Neuronal stem cell (in vitro differentiated cells): Measurements from ENCODE around the gene DDX18.

ENCODE experiments used
- DNase-seq: peaks from one replicate; pipeline ENCODE4 v3.0.0-alpha.2; 2013; ENCODE audit warnings: low spot score
- H2AFZ ChIP-seq: one replicate; pipeline ENCODE4 v1.6.1; 2013; ENCODE audit warnings: mild to moderate bottlenecking, low read length, inconsistent platforms
- H2AK5ac ChIP-seq: 2 replicates; pipeline ENCODE4 v1.6.1; 2013; ENCODE audit warnings: low read depth, mild to moderate bottlenecking, inconsistent platforms, low read length, moderate library complexity, mixed read lengths
- H2BK120ac ChIP-seq: 2 replicates; pipeline ENCODE4 v1.6.1; 2013; ENCODE audit warnings: low read depth, mild to moderate bottlenecking, inconsistent platforms, low read length, moderate library complexity, mixed read lengths
- H2BK12ac ChIP-seq: one replicate; pipeline ENCODE4 v1.6.1; 2013; ENCODE audit warnings: low read length, inconsistent platforms
- H2BK15ac ChIP-seq: 2 replicates; pipeline ENCODE4 v1.6.1; 2013; ENCODE audit warnings: mild to moderate bottlenecking, low read length, inconsistent platforms, mixed read lengths
- H2BK5ac ChIP-seq: one replicate; pipeline ENCODE4 v1.6.1; 2013; ENCODE audit warnings: inconsistent platforms, mild to moderate bottlenecking, low read length, moderate library complexity
- H3K14ac ChIP-seq: one replicate; pipeline ENCODE4 v1.6.1; 2013; ENCODE audit warnings: low read length, inconsistent platforms
- H3K18ac ChIP-seq: 2 replicates; pipeline ENCODE4 v1.6.1; 2013; ENCODE audit warnings: low read length, inconsistent platforms
- H3K23ac ChIP-seq: 2 replicates; pipeline ENCODE4 v1.6.1; 2013; ENCODE audit warnings: low read depth, mild to moderate bottlenecking, mixed read lengths, low read length, inconsistent platforms; ENCODE audit not compliant: poor library complexity
- H3K27ac ChIP-seq: replicated peaks from 3 replicates; pipeline ENCODE4 v1.5.1; 2013; ENCODE audit warnings: low read length, inconsistent platforms
- H3K27me3 ChIP-seq, 3 experiments: 2 replicates each; pipeline ENCODE4 v1.6.1; 2013; ENCODE audit warnings: low read length in 3 of 3, mild to moderate bottlenecking in 2 of 3, inconsistent platforms in 1 of 3, low read depth in 1 of 3, mixed read lengths in 1 of 3, moderate library complexity in 1 of 3; ENCODE audit not compliant: control insufficient read depth in 3 of 3, insufficient read depth in 3 of 3
- H3K36me3 ChIP-seq, 2 donors: replicated peaks in 1 of 2; 2 replicates each; pipeline ENCODE4 v1.6.1; 2013; ENCODE audit warnings: low read length in 2 of 2; ENCODE audit not compliant: control insufficient read depth in 2 of 2, insufficient read depth in 2 of 2
- H3K4ac ChIP-seq: 2 replicates; pipeline ENCODE4 v1.6.1; 2013; ENCODE audit warnings: inconsistent platforms, mild to moderate bottlenecking, low read length, moderate library complexity
- H3K4me1 ChIP-seq, 2 donors: 1 replicate in 1 of 2; 2 replicates in 1 of 2; pipeline ENCODE4 v1.6.1; 2013; ENCODE audit warnings: low read length in 2 of 2, low read depth in 1 of 2; ENCODE audit not compliant: control insufficient read depth in 2 of 2, insufficient read depth in 1 of 2
- H3K4me2 ChIP-seq: one replicate; pipeline ENCODE4 v1.6.1; 2013; ENCODE audit warnings: mild to moderate bottlenecking, low read length, inconsistent platforms; ENCODE audit not compliant: insufficient read depth, poor library complexity, severe bottlenecking
- H3K4me3 ChIP-seq, 2 donors: 2 replicates each; pipeline ENCODE4 v1.5.1; 2013; ENCODE audit warnings: low read length in 2 of 2, mild to moderate bottlenecking in 2 of 2, inconsistent platforms in 1 of 2, moderate library complexity in 1 of 2
- H3K79me1 ChIP-seq: one replicate; pipeline ENCODE4 v1.6.1; 2013; ENCODE audit warnings: low read depth, mild to moderate bottlenecking, inconsistent platforms, low read length, moderate library complexity
- H3K9ac ChIP-seq: one replicate; pipeline ENCODE4 v1.6.1; 2013; ENCODE audit warnings: mild to moderate bottlenecking, low read depth, low read length, inconsistent platforms; ENCODE audit not compliant: poor library complexity
- H3K9me3 ChIP-seq, 2 donors: replicated peaks in 1 of 2; 2 replicates each; pipeline versions ENCODE3 to v1.6.1; 2013; ENCODE audit warnings: low read length in 2 of 2, mild to moderate bottlenecking in 2 of 2, inconsistent platforms in 1 of 2, low read depth in 1 of 2, mixed read lengths in 1 of 2, moderate library complexity in 1 of 2; ENCODE audit not compliant: control insufficient read depth in 2 of 2, insufficient read depth in 1 of 2
- H4K8ac ChIP-seq: one replicate; pipeline ENCODE4 v1.6.1; 2013; ENCODE audit warnings: low read depth, mild to moderate bottlenecking, inconsistent platforms, low read length, moderate library complexity
- H4K91ac ChIP-seq: one replicate; pipeline ENCODE4 v1.6.1; 2013; ENCODE audit warnings: low read length, low read depth, mild to moderate bottlenecking, inconsistent platforms; ENCODE audit not compliant: poor library complexity
- WGBS, 2 donors: extraction: QIAGEN DNeasy Blood & Tissue Kit; methylation state at CpG; one replicate each; pipeline ENCODE4 v1.1.7; 2013; ENCODE audit warnings: missing lambda C conversion rate in 2 of 2, mixed read lengths in 1 of 2; ENCODE audit not compliant: insufficient read length in 2 of 2, insufficient replicate concordance in 1 of 2; ENCODE audit errors: extremely low coverage in 2 of 2; 5-methylcytosine and 5-hydroxymethylcytosine counted together

DDX18 gene

DNA sequence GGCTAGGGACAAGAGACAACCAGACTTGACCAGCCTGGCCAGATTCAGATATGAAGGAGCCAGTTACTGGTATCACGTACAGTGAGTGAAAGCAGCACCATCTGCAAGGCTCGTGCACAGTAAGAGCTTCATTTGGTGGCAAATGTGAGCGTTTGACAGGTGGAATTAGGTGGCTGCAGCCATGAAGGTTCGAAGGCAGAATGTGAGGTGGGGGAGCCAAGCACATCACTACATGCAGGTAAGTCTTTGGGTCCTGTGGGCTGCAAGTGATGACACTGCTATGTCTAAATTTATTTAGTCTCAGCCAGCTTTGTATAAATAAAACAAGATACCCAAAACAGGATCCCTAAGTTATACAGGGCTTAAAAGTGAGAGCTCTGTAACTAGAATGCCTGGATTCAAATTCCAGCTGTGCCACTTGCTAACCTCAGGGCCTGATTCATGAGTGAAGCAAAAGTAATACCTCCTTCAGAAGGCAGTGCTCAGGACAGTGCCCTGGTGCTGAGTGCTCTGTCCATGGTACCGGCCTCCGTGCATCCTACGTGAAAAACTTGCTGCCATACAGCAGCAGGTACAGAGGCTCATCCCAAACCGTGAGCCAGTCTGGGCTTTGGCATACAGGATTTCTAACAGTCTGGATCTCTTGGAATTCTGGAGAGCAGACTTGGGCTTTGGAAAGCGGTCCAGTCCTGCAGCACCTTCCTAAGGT is 18.6 kb downstream of the DDX18 start:
- Histone ChIP-seq H4K8ac (no peak overlapping the region), H3K4ac (no peak overlapping the region), H3K9me3 (no peaks in the 10 kb centered on the region), H3K79me1 (peaks cover 2% of the 10 kb centered on the region), H3K18ac (no peak overlapping the region), H3K27ac (no peak overlapping the region), H3K23ac (no peak overlapping the region), H4K91ac (no peak overlapping the region), H2BK120ac (no peak overlapping the region), H3K27me3 (peaks cover 0 to 4% (median 0%) of the 10 kb centered on the region in 3 experiments), H3K36me3 (peaks cover 13 to 62% of the 10 kb centered on the region in 2 donors), H3K4me2 (no peak overlapping the region), H3K4me1 (peaks cover 0 to 2% of the 10 kb centered on the region in 2 donors), H3K14ac (no peak overlapping the region), H2BK5ac (no peak overlapping the region), H2AK5ac (no peak overlapping the region), H2AFZ (no peak overlapping the region), H2BK12ac (no peak overlapping the region), H3K9ac (no peak overlapping the region), H3K4me3 (no peak overlapping the region), H2BK15ac (no peak overlapping the region)
- WGBS, 2 donors, result no CpG with 5 or more reads among the region's 9 CpGs
- no peak for DNase-seq

DNA sequence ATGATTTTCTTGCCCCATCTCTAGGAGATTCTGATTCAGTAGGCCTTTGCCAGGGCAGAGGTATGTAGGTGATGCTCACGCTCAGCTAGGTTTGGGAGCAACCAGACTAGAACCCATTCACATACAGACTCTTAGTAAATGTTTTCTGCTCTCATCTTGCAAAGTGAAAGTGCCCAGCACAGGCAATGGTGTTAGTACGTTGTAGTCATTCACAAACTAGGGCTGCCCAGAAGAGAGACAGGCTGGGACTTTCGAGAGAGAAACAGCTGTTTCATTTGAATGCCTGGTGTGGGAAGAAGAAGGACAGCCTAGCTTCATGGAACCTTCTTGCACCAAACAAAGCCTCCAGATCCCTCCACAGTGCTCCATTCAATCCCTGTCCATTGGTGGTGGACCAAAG is 19.4 kb downstream of the DDX18 start:
- DNase-seq, result no peak
- Histone ChIP-seq H3K23ac (no peak overlapping the region), H3K18ac (no peak overlapping the region), H2BK5ac (no peak overlapping the region), H3K36me3 (peaks cover 8 to 53% of the 10 kb centered on the region in 2 donors), H2AFZ (no peak overlapping the region), H3K14ac (no peak overlapping the region), H3K27ac (no peak overlapping the region), H2BK120ac (no peak overlapping the region), H3K4me2 (no peak overlapping the region), H2BK12ac (no peak overlapping the region), H3K4me1 (peaks cover 0 to 2% of the 10 kb centered on the region in 2 donors), H4K91ac (no peak overlapping the region), H3K27me3 (peaks cover 0 to 4% (median 0%) of the 10 kb centered on the region in 3 experiments), H2BK15ac (no peak overlapping the region), H3K9ac (no peak overlapping the region), H2AK5ac (no peak overlapping the region), H3K4me3 (no peak overlapping the region), H3K4ac (no peak overlapping the region), H3K79me1 (peaks cover 2% of the 10 kb centered on the region), H4K8ac (no peak overlapping the region), H3K9me3 (no peaks in the 10 kb centered on the region)
- no CpG with 5 or more reads among the region's 3 CpGs for WGBS, 2 donors

DNA sequence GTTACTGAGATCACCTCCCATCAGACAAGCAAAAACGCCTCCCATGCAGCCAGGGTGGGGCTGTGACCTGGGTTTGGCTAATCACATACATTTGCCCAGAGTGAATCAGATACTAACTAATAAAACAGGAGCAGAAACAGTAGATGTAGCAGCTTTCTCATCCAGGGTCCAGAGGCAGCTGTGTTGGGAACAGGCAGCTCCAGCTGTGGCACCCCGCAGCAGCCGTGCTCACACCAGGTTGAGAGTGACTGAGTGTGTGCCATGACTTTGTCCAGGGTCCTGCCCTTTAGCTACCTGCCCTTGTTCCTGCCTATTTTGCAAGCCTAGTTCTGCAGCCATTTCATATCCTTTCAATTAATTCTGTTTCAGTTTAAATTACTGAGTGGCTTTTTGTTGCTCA is 20.5 kb downstream of the DDX18 start:
- H3K4me2 ChIP-seq, result no peak overlapping the region
- H3K18ac ChIP-seq, result no peak overlapping the region
- no peak for DNase-seq
- H3K9ac ChIP-seq, result no peak overlapping the region
- peaks cover 0 to 4% (median 0%) of the 10 kb centered on the region in 3 experiments for H3K27me3 ChIP-seq
- H2AK5ac ChIP-seq, result no peak overlapping the region
- WGBS, 2 donors, result no CpG with 5 or more reads among the region's 3 CpGs
- H2BK12ac ChIP-seq, result no peak overlapping the region
- no peak overlapping the region for H4K91ac ChIP-seq
- H3K23ac ChIP-seq, result no peak overlapping the region
- H2BK120ac ChIP-seq, result no peak overlapping the region
- peaks cover 3 to 42% of the 10 kb centered on the region in 2 donors for H3K36me3 ChIP-seq
- H3K9me3 ChIP-seq, result no peaks in the 10 kb centered on the region
- peaks cover 0 to 2% of the 10 kb centered on the region in 2 donors for H3K4me1 ChIP-seq
- H3K79me1 ChIP-seq, result peaks cover 2% of the 10 kb centered on the region
- no peak overlapping the region for H4K8ac ChIP-seq
- H3K4ac ChIP-seq, result no peak overlapping the region
- no peak overlapping the region for H2BK5ac ChIP-seq
- H3K27ac ChIP-seq, result no peak overlapping the region
- no peak overlapping the region for H3K14ac ChIP-seq
- H3K4me3 ChIP-seq, result no peak overlapping the region
- H2AFZ ChIP-seq, result no peak overlapping the region
- no peak overlapping the region for H2BK15ac ChIP-seq

DNA sequence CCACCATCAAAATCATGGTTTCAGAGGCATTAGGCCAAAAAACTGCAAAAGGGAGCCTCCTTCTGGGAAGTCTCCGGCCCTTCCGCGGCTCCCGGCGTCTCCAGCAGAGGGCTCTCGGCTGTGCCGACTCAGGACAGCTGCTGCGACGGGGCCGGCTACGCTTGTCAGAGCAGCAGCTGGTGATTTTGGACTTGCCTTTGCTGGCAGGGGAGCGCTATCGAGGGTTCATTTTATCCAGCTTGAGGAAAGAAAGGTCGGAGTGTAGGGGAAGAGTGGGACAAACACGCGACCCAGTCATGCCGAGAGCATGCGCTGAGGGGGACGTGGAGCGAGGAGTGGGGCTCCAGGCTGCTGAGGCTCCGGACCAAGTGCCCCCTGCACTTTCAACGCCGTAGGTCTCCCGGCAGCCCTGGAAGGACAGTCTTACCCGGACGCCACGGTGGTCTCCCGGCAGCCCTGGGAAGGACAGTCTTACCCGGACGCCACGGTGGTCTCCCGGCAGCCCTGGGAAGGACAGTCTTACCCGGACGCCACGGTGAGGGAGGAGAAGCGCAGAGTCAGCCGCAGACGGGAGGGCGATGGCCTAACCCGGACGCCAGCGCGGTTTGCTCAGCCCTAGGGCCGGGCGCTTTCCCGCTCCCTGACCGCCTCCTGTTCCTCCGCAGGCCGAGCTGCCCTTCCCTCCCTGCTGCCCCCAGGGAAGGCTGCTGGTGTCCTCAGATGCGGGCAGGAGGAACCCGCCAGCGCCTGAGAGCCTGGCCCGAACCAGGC is 21.7 kb downstream of the DDX18 start:
- no CpG with 5 or more reads among the region's 53 CpGs for whole genome bisulfite sequencing, 2 donors
- no peak overlapping the region for H2BK120ac ChIP-seq
- peaks cover 2% of the 10 kb centered on the region for H3K79me1 ChIP-seq
- no peaks in the 10 kb centered on the region for H3K9me3 ChIP-seq
- peak; percentile 58 for DNase-seq
- H3K9ac ChIP-seq, result peak overlapping the region; percentile 22
- H2BK12ac ChIP-seq, result no peak overlapping the region
- no peak overlapping the region for H4K91ac ChIP-seq
- H3K27me3 ChIP-seq, result peaks cover 0 to 4% (median 0%) of the 10 kb centered on the region in 3 experiments
- H4K8ac ChIP-seq, result no peak overlapping the region
- H3K4ac ChIP-seq, result no peak overlapping the region
- peaks cover 3 to 30% of the 10 kb centered on the region in 2 donors for H3K36me3 ChIP-seq
- peak overlapping the region; percentile 15 to 68 for H3K4me3 ChIP-seq
- no peak overlapping the region for H2BK15ac ChIP-seq
- H2BK5ac ChIP-seq, result no peak overlapping the region
- H3K14ac ChIP-seq, result no peak overlapping the region
- peak overlapping the region; percentile 57 for H3K4me2 ChIP-seq
- no peak overlapping the region for H3K18ac ChIP-seq
- H2AK5ac ChIP-seq, result no peak overlapping the region
- H2AFZ ChIP-seq, result peak overlapping the region; percentile 81
- H3K4me1 ChIP-seq, result peaks cover 0 to 2% of the 10 kb centered on the region in 2 donors
- H3K27ac ChIP-seq, result no peak overlapping the region
- H3K23ac ChIP-seq, result no peak overlapping the region
